Measurements from ENCODE around the gene LAPTM4A.

GRCh38 chr2:20080839-20081415 lies 29.5 kb upstream of the LAPTM4A start:
- TF ChIP-seq POLR2A (IDR thresholded peaks at IDR 0.05; ENCODE audit: low read depth, low read length) (no peak), POLR2AphosphoS5 (IDR thresholded peaks at IDR 0.05; ENCODE audit: low read depth, low read length) (no peak), TAF1 (IDR thresholded peaks at IDR 0.05; ENCODE audit: borderline replicate concordance, low read depth, low read length) (no peak)
